Stimulated activated CD8-positive, alpha-beta memory T cell treated with anti-CD3 and anti-CD28 coated beads, Interleukin-12 subunit alpha, Interleukin-12 subunit beta, amount 100 ng/mL, for 24 hours (primary cell): ENCODE measurements around the gene NAALADL2.

Experiments used
- DNase-seq: peaks from one replicate; pipeline ENCODE4 v3.0.0-alpha.2; 2020; ENCODE audit errors: extremely low read depth

The NAALADL2 gene

DNA sequence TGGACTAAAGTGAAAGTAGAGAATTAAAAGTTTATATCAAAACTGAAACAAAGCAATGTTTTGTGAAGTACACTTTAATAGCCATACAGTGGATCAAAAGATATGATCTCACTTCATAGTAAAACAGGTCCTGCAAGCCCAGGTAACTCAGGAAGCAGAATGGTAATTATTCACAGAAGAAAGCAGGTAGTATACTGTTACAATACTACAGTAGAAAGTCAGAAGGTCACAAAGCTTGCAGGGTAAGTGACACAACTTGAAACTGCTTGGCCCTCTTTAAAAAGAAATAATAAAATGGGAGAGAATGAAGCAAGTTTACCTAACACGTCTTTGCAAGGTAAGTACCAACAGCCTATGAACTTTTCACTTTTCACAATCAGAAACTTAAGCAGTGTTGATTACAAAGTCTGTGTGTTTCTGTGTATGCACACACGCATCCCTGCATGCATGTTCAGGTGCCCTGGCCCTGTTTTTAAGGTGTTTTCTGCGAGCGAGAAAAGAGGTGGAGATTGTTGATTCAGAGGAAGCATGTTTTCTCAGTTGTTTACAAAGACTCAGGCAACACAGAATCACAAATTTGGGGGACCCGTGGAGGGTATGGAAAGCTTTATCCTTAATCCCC lies at the start of gene NAALADL2:
NAALADL2 (plus strand) TSS at position 221 of the 622 bp plus-strand sequence.
- DNase-seq, result no peak

DNA sequence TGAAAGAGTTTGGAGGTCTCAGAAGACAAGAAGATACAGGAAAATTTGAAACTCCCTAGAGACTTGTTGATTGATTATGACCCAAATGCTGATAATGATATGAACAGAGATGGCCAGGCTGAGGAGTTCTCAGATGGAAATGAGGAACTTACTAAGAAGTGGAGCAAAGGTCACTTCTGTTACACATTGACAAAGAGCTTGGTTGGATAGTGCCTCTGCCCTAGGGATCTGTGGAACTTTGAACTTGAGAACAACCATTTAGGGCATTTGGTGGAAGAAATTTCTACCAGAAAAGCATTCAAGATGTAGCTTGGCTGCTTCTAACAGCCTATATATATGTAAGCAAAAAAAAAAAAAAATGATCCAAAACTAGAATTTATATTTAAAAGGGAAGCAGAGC lies 48.9 kb upstream of the NAALADL2 start:
- DNase-seq, result no peak

DNA sequence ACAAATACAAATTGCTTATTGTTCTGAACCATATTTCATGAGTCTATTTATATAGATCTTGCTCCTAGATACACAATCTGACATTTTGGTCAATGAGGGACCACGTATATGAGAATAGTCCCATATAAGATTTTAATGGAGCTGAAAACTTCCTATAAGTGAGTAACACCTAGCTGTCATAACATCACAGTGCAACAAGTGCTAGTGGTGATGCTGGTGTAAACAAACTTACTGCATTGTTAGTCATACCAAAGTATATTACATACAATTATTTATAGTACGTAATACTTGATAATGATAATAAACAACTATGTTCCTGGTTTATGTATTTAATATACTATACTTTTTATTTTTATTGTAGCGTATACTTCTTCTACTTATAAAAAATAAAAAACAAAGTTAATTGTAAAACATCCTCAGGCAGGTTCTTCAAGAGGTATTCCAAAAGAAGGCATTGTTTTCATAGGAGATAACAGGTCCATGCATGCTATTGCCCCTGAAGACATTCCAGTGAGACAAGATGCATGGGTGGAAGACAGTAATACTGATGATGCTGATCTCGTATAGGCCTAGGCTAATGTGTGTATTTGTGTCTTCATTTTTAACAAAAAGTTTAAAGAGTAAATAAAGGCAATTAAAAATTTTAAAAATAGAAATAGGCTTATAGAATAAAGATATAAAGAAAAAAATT lies 46.8 kb upstream of the NAALADL2 start:
- DNase-seq, result no peak

DNA sequence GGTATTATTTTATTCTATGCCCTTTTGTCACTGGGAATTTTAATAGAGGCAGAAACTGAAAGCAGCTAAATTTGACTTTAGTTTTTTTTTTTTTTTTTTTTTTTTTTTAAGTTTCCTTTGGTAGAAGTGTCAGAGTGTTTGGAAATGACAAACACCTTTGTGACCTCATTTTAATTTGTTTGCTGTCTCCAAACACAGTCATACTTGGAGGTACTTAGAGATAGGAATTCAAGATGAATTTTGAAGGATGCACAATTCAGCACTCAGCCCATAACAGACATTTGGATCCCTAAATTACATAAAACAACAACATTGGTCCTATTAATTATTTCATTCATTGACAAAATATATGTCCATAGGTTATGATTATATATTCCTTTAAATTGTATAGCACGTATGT lies 43.4 kb upstream of the NAALADL2 start:
- no peak for DNase-seq

DNA sequence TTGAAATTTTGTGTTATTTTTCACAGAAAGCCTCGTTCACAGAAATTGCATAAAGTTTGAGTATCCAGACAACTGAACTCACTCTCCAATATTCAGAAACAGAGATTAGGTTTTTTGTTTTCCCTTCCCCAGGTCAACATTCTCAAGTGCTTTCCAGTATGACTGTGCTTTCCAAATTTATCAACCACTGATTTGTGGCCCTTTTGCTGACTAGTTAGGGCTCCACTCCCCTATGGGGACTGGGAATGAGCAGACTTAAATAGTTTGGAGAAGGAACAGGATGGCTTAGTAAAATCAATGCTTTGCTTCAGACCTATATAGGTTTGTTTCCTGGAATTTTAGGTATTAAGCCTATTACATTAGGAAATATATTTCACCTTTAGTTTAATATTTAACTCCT lies 38.2 kb upstream of the NAALADL2 start:
- no peak for DNase-seq

DNA sequence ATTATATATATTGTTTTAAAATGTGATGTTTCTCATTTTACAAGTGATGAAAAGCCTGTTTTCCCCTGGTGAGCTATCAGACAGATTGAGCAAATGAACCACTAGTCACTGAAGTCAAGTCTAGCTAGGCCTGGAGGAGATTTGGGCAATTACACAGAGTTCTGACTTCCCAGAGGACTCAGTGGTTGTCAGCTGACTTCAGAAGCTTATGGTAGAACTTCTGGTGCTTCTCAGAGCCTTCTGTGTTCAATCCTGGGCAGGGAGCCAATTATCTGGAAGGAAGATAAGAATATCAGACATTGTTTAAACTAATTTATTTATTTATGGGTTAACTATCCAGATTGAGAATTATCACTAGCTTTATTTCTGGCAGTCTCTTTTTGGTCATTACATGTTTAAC lies 37.7 kb upstream of the NAALADL2 start:
- no peak for DNase-seq

DNA sequence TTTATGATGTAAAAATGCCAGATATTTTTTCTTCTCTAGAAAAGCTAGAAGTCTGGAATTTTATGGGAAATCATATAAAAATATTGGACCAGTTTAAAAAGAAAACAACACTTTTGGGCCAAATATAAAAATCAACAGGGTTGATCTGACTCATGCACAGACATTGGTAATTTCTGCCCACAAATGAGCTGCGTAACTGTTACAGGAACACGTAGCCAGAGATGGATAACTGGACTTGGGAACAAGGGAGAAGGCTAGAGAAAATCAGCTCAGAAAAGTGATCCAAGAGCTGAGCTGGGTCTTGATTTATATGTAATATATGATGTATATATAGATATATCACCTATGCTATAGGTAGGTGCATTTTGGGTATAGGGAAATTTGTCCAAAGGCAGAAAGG lies 36.8 kb upstream of the NAALADL2 start:
- no peak for DNase-seq

DNA sequence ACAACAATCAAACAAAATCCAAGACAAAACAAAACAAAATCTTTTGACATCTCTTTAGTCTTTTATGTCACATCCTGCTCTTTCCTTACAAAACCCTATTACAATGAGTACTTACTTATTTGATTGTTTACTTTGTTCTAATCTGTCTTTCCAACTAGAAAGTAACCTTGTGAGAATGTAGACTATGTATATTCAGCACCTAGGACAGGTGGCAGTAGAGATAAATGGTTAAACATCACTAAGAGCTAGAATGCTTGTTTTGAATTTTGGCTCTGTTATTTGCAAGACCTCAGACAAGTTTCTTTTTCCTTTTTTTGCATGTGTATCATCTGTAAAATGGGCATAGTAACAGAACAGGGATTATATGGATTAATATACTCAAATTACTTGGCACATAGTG lies 33.1 kb upstream of the NAALADL2 start:
- DNase-seq, result no peak

DNA sequence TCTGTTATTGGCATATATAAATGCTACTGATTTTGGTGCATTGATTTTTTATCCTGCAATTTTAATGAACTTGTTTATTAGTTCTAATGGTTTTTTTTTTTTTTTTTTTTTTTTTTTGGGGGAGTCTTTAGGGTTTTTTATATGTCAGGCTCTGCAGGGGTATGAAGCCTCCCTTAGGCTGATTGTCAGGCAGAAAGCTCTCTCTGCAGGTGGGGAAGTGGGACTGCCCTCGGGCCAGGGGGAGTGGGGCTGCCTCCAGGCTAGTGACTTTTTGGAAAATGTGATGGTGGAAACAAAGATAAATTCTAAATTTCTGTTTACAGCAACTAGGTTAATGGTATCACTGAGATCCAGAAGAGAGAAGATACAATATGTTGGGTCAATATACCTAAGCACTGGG lies 14.4 kb upstream of the NAALADL2 start:
- no peak for DNase-seq

DNA sequence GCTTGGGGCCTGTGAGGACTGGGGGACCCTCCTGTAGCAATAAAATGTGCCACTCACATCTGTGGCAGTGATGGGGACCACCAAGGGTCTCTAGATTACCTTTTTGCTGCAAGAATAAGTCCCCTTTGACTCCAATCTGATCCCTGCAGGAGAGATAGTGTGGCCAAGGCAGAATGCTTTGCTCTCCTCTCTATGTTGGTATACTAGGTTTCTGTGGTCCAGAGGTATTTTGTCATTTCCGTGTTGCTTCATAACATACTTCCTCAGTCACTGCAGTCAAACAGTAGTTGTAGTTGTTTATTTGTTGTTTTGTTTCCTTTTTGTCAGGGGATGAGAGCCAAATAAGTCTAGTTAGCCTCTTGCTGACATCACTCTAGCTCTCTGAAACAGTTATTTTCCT lies 13.1 kb upstream of the NAALADL2 start:
- no peak for DNase-seq

DNA sequence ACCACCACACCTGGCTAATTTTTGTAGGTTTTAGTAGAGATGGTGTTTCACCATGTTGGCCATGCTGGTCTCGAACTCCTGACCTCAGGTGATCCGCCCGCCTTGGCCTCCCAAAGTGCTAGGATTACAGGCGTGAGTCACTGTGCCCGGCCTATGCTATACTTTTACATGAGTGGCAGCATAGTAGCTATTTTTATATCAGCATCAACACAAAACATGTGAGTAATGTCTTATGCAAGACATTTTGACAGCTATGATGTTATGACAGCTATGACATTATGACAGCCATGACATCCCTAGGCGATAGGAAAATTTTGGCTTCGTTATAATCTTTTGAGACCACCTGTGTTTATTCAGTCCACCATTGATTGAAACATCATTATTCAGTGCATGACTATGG lies 4.1 kb upstream of the NAALADL2 start:
- no peak for DNase-seq

DNA sequence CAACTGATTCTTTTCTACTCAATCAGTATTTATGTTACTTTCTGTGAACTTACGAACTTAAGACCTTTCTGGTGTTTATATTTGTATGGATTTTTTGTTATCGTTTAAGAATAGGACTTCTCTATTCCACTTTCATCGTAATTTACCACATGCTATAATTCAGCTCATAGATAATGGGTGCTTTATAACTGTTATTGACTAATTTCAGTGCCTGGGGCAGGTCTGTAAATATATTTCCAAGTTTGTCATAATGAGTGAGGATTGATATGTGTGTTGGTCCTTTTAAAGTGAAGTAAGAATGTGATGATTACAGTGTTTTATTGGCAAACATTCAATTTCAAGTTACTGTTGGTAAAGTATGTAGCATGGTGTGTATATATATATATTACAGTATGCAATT lies 1.8 kb upstream of the NAALADL2 start:
- no peak for DNase-seq

DNA sequence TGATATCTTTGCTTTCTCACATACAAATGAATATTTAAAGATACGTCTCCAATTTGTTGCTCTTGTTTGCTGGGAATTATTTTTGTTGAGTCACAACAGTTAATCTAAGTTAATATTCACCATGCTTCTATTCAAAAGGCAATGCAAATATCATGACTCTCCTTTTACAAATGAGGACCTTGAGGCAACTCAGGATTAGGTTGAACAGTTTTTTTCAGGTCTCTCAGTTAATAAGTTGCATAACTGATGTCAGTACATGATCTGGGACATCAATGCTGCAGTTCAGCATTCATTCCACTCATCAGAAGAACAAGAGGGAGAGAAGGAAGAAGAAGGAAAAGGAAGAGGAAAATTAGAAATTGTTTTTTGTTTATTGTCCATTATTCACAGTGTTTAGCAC lies 781 bp upstream of the NAALADL2 start:
- DNase-seq, result no peak

DNA sequence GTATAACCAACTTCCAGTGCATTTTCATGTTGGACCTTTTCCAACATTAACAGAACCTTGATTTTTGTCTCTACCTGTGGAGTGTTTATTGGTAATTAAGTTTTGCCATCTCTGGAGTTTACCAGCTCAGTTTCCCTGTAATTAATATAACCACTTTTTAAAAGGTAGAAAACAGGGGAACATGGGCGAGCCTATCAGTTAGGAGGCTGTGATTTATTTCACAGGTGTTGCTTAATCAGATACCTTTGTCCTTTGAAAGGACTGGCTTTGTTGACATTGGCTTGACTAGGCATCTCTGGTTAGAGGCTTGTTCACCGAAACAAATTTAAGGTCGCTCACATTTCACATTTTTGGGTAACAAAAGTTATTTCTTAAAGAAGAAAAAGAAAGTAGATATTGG lies 622 bp downstream of the NAALADL2 start:
- DNase-seq, result no peak

DNA sequence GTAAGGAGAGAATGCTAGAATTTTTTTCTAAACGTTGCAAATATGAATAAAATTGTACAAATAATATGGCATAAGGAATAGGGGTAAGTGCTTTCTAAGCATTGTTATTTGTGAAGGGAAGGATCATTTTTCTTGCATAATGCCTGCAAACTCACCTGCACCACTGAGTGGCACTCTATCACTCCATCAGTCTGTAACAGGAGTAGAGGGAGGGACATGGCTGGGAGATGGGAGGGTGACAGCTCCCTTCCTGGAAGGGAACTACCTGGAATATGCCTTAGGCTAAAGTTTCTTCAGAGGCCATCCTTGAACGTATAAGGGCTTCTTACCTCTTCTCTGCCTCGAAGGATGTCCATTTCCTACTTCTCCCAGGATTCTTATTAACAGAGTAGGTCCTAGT lies 3.0 kb downstream of the NAALADL2 start:
- DNase-seq, result no peak

DNA sequence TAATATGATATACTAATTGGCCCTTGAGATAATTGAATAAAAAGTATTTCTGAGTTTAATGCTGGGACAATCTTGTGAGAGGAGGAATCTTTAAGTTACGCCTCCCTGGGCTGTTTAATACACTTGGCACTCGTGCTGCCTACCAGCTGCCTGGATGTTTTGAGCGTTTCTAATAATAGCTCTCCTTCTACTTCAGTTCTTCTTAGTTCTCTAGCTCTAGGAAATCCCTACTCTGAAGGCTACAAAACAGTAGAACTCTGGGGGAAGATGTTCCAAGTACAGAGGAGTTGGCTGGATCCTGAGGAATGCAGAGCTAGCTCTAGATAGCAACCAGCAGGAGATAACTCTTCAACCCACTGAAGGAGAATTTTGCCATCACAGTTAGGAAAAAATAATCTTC lies 3.5 kb downstream of the NAALADL2 start:
- DNase-seq, result no peak

DNA sequence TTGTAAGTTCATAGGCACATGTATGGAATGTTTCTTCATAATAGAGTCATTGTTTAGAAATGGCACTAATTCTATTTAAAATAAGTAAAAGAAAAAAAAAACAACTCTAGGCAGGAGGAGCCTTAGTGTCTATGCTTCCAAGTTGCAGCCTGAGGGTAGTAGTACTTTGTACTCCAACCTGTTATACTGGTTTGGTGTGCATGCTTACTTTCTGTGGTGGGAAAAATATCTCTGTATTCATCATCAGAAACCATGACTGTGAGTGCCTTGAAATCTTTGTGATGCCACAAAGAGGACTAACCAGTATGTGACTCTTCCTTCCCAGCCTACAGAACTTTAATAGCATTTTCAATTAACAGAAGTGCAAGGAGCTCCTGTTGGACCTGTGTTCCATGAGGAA lies 4.4 kb downstream of the NAALADL2 start:
- no peak for DNase-seq

DNA sequence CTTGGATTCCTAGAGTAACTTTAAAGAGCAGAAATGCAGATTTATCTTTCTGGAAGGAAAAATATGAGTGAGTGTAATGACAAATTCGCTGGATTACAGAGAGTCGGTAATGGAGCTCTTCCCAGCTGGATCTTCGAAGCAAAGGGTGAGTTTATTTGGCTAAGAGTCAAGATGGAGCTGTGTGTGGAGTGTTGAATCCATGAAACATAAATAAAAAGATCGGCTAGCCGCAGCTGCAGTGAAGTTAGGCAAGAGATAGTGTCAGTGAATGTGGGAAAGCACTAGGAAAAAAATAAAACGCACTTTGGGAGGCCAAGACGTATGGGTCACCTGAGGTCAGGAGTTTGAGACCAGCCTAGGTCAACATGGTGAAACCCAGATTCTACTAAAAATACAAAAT lies 10.3 kb downstream of the NAALADL2 start:
- no peak for DNase-seq

DNA sequence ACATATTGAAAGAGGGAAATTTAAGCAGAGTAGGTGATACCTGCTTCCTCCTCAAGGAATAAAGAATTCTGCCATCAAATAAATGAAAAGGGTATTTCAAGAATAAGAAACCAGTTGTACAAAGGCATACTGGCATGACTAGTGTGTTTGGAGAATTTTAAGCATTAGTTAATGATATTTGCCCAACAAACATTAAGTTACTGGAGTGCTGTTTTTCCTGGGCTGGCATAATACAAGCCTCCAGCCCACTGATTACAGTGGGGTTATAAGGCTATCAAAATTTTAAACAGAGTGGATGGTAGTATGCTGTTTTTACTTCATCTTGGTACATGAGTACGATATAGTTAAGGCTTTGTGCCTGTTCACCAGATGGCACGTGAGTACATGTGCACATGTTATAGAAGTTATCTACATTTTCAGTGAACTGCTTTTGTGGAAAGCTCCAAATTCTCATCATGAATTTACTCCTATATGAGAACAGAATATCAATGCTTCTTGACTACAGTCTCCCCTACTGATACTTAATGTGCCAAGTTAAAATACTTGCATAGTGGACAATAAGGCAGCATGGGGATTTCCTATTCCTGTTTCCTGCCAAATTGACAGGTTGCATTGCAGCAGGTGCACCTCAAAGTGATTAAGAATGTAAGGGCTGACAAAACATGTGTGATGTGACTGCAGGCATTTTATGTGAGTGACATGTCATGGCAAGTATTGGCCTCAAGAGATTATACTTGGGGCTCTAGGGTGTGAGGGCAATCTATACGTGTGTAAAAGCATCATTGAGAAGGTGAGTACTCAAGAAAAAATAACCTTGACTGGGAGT lies 14.9 kb downstream of the NAALADL2 start:
- DNase-seq, result no peak

DNA sequence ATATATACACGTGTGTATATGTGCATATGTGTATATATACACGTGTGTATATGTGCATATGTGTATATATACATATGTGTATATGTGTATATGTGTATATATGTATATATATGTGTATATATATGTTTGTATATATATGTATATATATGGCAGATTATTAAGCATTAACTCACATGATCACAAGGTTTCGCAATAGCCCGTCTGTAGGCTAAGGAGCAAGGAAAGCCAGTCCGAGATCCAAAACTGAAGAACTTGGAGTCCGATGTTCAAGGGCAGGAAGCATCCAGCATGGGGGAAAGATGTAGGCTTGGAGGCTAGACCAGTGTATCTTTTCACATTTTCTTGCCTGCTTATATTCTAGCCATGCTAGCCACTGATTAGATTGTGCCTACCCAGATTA lies 23.7 kb downstream of the NAALADL2 start:
- no peak for DNase-seq

DNA sequence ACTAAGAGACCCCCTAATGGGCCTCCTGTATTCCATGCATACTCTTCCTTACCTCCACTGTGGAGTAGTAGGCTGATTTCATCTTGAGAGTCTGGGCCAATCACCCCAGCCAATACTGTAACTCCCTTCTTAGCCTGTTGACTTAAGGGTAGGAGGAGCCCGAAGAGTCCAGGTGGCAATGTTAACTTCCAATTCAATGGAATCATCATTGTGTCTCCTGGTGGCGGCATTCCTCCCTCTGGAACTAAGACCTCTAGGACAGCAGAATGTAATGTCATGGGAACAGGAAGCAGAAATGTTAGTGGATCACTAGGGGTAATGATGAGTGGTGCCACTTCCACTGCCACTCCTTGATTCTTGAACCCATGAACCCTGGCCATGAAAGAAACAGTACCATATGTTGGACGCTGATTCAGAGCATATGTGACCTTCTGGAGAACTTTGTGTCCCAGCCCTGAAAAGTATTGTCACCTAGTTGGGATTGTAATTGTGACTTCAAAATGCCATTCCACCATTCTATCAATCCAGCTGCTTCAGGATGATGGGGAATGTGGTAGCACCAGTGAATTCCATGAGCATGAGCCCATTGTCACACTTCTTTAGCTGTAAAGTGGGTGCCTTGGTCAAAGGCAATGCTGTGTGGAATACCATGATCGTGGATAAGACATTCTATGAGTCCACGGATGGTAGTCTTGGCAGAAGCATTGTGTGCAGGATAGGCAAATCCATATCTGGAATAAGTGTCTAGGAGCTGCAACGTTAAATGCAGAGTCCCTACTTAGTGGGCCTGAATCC lies 24.9 kb downstream of the NAALADL2 start:
- DNase-seq, result no peak
